ENCODE results near the gene CPT1B. TPM values are rescaled to one million over a fixed set of nuclear protein-coding genes. Genes with fewer than 3 reads are reported as not detected.
"Not testable (repeated sequence)": the region's sequence is repeated elsewhere in the genome, so short reads cannot be mapped to it uniquely, and the experiment has no call there.

The CPT1B gene
- total RNA-seq, 1 donor from 2014 or later: 118 TPM

- no peak overlapping the region for H3K27ac Mint-ChIP-seq (ENCODE audit: unreplicated experiment)
- peaks cover 2% of the 10 kb centered on the region for H3K27me3 Mint-ChIP-seq (ENCODE audit: unreplicated experiment)
- no peak for DNase-seq
- H3K4me3 Mint-ChIP-seq (ENCODE audit: unreplicated experiment): no peak overlapping the region
- H3K9me3 Mint-ChIP-seq (ENCODE audit: unreplicated experiment): peaks cover 6% of the 10 kb centered on the region
- no peak for TF ChIP-seq CTCF (IDR thresholded peaks at IDR 0.05; ENCODE audit: partially characterized antibody, unreplicated experiment)
- H3K36me3 Mint-ChIP-seq (ENCODE audit: unreplicated experiment): no peaks in the 10 kb centered on the region
- peaks cover 3% of the 10 kb centered on the region for H3K4me1 Mint-ChIP-seq (ENCODE audit: low read depth, unreplicated experiment)
These were observed 37.8 kb downstream of the CPT1B start for GRCh38 chr22:50540381-50540780.

- Mint-ChIP-seq H3K4me3 (ENCODE audit: unreplicated experiment) (no peak overlapping the region), H3K27me3 (ENCODE audit: unreplicated experiment) (peaks cover 9% of the 10 kb centered on the region), H3K27ac (ENCODE audit: unreplicated experiment) (no peak overlapping the region), H3K36me3 (ENCODE audit: unreplicated experiment) (no peaks in the 10 kb centered on the region), H3K4me1 (ENCODE audit: low read depth, unreplicated experiment) (peaks cover 3% of the 10 kb centered on the region), H3K9me3 (ENCODE audit: unreplicated experiment) (peaks cover 6% of the 10 kb centered on the region)
- no peak for TF ChIP-seq CTCF (IDR thresholded peaks at IDR 0.05; ENCODE audit: partially characterized antibody, unreplicated experiment)
- DNase-seq: no peak
These were observed 40.5 kb downstream of the CPT1B start for GRCh38 chr22:50537765-50538164.

- TF ChIP-seq CTCF (IDR thresholded peaks at IDR 0.05; ENCODE audit: partially characterized antibody, unreplicated experiment): no peak
- Mint-ChIP-seq H3K4me3 (ENCODE audit: unreplicated experiment) (no peak overlapping the region), H3K4me1 (ENCODE audit: low read depth, unreplicated experiment) (peaks cover 3% of the 10 kb centered on the region)
These were observed 42.0 kb downstream of the CPT1B start for GRCh38 chr22:50536226-50536625.

GRCh38 chr22:50535113-50535512 lies 43.1 kb downstream of the CPT1B start:
- Mint-ChIP-seq H3K27me3 (ENCODE audit: unreplicated experiment) (peaks cover 10% of the 10 kb centered on the region), H3K9me3 (ENCODE audit: unreplicated experiment) (peaks cover 2% of the 10 kb centered on the region), H3K4me1 (ENCODE audit: low read depth, unreplicated experiment) (no peaks in the 10 kb centered on the region), H3K27ac (ENCODE audit: unreplicated experiment) (no peak overlapping the region), H3K4me3 (ENCODE audit: unreplicated experiment) (no peak overlapping the region), H3K36me3 (ENCODE audit: unreplicated experiment) (no peaks in the 10 kb centered on the region)
- no peak for DNase-seq
- no peak for TF ChIP-seq CTCF (IDR thresholded peaks at IDR 0.05; ENCODE audit: partially characterized antibody, unreplicated experiment)

More at GRCh38 chr22:50536226-50536625, 42.0 kb downstream of the CPT1B start:
- peaks cover 6% of the 10 kb centered on the region for H3K9me3 Mint-ChIP-seq (ENCODE audit: unreplicated experiment)
- no peak overlapping the region for H3K27ac Mint-ChIP-seq (ENCODE audit: unreplicated experiment)
- H3K36me3 Mint-ChIP-seq (ENCODE audit: unreplicated experiment): no peaks in the 10 kb centered on the region
- no peak for DNase-seq
- peaks cover 12% of the 10 kb centered on the region for H3K27me3 Mint-ChIP-seq (ENCODE audit: unreplicated experiment)

GRCh38 chr22:50533856-50534711 lies 44.1 kb downstream of the CPT1B start:
- peaks cover 10% of the 10 kb centered on the region for H3K27me3 Mint-ChIP-seq (ENCODE audit: unreplicated experiment)
- not testable (repeated sequence) for H3K27ac Mint-ChIP-seq (ENCODE audit: unreplicated experiment); H3K4me3 Mint-ChIP-seq (ENCODE audit: unreplicated experiment)

More at GRCh38 chr22:50533856-50534711, 44.1 kb downstream of the CPT1B start:
- H3K9me3 Mint-ChIP-seq (ENCODE audit: unreplicated experiment); DNase-seq; H3K4me1 Mint-ChIP-seq (ENCODE audit: low read depth, unreplicated experiment); H3K36me3 Mint-ChIP-seq (ENCODE audit: unreplicated experiment): not testable (repeated sequence)

All from glutamatergic neuron (in vitro differentiated cells).